NCI-H345 (cell line): Measurements from ENCODE around the gene CHADL.

Source experiments
- DNase-seq: peaks from one replicate; lab custom pipeline; 2025; lab: John Stamatoyannopoulos, UW

Gene CHADL

DNA sequence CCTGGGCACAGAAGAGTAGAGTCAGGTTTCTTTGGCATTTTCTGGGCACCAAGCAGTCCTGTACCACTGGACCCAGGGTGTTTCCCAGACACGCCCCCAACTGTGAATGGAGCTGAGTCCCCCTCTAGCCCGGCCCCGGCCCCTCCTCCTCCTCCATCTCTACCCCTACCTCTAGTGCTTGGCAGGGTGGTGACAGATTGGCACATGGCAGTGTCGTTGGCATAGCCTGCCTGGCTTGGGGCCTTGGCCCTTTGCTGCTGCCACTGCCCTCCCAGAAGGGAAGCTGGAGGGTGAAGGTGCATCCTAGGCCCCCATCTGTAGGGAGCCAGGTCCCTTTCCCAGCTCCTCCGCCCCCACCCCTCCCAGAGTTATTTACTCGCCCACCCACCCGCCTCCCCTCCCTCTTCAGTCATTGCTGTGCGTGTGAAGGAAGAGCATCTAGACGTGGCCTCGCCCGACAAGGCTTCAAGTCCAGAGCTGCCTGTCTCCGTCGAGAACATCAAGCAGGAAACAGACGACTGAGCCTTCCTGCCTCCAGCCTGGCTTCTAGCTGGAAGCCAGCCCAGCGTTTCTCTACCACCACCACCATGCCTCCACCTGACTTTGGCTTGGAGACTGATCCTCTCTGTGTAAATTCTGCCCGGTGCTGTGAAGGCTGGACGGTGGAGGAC lies 10.9 kb downstream of the CHADL start:
- no peak for DNase-seq

DNA sequence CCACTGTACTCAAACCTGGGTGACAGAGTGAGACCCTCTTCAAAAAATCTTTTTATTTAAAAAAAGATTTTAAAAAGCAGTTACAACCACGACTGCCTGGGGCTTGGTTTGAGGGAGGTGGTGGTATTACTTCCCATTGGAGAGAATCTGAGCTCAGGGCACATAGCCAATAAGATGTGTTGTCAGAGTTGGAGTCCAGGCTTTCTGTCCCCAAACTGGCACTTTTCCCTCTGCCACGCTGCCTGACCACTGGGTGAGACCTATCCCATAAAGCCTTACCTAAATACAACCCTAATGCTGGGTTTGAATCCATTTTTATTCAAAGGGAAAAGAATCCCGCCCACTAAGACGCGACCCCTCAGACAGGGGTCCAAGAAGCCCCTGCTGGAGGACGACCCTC lies 11.5 kb downstream of the CHADL start:
- no peak for DNase-seq

DNA sequence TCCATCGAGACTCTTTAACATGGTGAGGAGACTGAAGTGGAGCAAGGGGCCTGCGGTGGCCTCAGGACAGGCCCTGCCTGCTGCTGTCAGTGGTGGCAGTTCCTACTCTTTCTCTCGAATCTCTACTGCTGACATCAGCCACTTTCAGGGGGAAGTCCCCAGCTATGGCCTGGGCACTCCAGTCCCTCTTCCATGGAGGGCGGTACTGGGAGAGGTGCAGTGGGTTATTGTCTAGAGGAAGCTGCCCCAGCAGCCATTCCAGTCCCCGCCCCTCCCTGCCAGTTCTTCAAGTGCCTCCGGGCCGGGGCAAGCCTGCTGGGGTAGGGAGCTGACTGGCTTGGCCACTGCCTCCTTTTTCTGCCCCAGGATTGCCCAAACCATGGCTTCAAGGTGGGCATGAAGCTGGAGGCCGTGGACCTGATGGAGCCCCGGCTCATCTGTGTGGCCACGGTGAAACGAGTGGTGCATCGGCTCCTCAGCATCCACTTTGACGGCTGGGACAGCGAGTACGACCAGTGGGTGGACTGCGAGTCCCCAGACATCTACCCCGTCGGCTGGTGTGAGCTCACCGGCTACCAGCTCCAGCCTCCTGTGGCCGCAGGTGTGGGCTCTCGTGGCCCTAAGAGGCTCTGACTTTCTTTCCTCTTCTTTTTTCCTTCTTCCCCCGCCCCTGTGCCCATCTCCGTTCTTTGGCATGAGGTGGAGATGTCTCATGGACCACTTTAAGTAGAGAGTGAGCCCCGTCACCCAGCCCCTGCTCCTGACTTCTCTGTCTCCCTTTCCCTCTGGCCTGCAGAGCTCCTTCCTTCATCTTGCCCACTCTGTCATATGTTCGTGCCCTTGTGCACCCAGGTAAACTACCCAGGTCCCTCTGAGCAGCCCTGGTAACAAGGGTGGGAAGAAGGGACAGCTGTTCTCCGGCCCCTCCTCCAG lies 13.7 kb downstream of the CHADL start:
- no peak for DNase-seq

DNA sequence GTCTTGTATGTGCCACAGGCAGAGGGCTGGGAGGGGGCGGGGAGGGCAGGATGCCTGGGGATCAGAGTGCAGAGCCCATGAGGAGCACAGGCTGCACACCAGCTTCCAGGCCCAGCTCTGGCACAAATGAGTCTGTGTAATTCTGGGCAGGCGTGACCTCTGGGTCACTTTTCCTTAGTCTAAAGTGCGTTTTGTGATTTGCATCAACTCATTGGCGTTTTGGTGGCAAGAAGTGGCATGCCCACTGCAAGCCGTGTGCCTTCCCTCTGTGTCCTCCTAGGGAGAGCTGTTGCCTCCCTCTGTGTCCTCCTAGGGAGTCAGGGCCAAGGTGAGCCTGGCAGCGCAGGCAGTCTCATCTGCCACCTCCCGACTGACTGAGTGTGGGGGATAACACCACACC lies 17.2 kb downstream of the CHADL start:
- DNase-seq: no peak

DNA sequence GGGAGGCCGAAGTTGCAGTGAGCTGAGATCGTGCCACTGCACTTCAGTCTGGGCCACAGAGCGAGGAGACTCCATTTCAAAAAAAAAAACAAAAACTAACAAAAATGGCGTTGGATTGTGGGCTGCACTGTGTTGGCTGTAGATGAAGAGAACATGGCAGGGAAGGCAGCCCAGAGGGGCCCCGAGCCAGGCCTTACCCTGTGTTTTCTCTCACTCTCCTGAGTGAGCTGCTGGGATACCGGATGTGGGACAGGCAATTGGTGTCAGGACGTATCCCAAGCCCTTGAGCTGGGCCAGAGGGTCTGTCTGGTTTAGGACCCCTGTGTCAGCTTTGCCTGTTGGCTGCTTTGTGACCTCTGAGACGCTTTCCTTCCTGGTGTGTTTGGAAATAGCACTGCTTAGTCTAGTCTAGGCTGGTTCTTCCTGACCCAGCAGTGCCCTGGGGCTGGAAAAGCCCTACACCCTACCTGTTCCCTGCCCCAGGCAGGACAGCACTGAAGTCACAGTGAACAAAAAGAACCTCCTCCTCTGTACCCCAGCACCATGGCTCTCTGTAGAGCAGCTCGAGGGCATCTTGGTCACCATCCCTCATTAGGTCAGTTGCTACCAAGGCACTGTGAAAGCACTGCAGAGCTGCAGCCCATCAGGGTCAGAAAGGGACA lies 17.8 kb downstream of the CHADL start:
- no peak for DNase-seq

DNA sequence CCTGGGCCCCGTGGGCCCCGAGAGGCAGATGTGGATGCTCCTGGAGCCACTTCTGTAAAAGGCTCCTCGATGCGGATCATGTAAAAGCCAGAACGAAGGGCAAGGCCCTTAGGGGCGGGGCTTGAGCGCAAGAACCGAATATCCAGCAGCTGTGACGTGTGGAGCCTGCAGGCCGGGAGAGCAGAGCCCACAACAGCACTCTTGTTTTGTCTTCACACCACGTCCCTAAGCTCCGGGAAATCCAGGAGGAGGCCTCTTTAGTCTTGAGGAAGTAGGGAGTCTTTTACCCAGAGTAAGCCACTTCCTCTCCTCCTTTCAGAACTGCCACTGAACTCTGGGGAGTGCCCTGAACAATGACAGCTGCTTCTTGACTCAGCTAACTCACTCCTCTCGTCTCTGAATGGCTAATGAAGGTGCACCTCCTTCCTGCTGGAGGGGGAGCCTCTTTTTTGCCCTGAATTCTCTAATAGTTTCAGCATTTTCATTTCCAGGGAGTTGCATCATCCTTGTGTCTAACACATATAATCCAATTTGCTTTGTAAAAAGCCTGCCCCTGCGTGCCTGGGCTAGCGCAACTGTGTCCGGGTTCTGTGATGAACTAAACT lies 23.1 kb downstream of the CHADL start:
- DNase-seq: no peak

DNA sequence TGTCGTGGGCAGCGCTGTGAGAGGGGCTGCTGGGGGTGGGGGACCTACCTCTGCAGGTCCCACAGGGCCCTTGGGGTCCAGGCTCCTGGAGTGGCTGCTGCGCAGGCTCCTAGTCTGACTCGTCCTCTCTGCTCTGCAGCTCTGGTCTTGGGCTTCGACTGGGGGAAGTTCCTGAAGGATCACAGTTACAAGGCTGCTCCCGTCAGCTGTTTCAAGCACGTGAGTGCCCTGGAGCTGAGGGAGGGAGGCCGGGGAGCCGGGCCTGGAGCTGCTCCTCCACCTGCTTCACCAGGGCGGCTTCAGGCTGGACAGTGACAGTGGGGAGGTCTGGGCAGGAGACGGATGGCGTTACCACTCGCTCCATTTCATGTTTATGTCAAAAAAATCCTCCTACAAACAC lies 23.7 kb downstream of the CHADL start:
- no peak for DNase-seq

DNA sequence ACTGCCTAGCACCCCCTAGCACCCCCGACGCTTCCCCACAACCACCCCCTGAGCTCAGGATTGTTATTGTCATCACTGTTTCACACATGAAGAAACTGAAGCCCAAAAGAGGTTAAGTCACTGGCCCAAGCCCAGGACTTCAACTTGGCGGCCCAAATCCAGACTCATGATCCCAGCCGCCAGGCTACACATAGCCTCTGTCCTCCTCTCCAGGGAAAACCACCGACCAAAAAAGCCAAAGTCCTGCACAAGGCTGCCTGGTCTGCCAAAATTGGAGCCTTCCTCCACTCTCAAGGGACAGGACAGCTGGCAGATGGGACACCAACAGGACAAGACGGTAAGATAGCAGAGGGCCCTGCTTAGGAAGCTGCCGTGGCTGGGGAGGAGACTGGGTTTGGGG lies 24.8 kb downstream of the CHADL start:
- DNase-seq: no peak

DNA sequence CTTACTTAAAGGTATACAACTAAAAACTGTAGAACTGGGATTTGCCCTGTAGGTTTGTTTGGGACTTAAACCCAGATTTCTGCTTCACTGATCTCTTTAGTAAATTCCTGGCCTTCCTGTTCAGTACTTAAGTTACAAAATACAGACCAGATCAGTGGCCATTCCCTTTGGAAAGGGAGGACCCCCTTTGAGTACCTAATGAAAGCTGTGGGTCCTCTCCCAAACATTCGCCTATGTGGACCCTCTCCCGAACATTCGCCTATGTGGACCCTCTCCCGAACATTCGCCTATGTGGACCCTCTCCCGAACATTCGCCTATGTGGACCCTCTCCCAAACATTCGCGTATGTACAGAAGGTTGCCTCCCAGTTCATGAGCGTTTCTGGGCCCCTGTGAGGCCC lies 25.3 kb downstream of the CHADL start:
- DNase-seq: no peak

DNA sequence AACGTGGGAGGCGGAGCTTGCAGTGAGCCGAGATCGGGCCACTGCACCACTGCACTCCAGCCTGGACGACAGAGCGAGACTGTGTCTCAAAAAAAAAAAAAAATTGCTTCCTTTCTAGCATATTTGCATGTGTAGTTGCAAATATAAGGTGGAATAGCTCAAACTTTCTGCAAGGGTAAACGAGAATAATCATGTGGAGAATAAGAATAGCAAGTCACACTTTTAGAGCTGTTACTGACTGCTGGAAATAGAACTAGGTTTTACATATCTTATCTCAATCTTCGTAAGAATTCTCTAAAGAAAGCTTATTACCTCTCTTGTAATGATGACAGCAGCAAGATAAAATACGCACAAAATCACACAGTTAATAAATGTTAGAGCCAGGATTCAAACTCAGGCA lies 34.0 kb downstream of the CHADL start:
- no peak for DNase-seq

DNA sequence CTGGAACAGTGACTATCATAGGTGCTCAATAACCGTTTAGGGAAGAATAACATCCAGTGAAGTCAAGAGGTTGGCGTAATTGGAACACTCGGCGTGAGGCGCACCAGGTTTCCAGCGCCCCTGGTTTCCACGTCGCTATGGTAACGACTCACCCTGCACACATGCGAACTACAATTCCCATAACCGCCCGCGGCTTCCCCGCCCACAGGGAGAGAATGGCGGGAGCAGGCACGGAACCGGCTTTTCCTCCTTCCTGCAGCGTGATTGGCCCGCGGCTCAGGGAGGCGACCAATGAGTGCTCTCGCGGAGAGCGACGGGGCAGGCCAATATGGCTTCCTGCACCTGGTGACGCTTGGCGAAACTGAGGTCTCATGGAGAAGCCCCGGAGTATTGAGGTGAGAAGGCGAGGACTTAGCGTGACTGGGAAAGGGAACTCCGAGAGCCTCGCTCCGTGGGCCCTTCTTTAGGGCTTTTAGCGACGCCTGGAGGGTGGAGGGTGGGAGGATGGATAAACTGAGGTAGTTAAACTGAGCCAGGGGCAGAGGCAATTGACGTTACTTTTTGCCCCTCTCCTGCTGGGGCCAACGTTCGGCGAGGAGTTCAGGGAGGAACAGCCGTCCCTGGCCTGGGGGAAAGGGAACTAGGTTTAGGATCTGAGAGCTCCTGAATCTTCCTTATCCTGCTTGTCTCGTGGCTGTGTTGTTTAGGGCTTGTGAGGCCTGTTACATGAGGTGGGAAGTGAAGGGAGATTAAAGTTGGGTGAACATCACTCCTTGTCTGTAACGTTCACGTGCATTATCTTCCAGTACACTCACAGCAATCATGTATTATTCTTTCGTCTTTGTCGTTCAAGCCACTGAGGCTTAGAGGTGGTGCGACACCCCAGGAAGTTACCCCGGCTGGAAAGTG lies 35.5 kb downstream of the CHADL start, which contains the start of gene L3MBTL2:
Gene L3MBTL2 (plus strand): TSS at position 321 of the 909 bp plus-strand sequence. CDS start 51 bp downstream, at position 372.
- peak; percentile 97 for DNase-seq

DNA sequence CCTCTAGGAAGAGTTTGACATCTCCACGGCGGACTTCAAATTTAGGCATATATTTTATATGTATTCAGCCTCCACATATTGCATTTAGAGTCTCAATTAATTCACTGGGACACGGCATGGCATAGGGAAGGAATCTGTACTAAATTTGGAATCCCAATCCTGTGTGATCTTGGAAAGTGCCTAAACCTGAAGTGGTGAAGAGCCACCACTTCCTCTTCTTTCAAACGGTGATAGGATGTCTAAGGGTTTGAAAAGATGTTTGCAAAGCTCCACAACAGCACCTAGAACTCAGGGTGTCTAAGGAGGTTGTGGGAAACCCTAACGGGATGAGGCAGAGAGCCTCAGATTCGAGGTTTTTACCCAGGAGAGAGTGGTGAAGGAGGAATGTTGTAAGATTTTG lies 36.7 kb downstream of the CHADL start:
- DNase-seq: no peak

DNA sequence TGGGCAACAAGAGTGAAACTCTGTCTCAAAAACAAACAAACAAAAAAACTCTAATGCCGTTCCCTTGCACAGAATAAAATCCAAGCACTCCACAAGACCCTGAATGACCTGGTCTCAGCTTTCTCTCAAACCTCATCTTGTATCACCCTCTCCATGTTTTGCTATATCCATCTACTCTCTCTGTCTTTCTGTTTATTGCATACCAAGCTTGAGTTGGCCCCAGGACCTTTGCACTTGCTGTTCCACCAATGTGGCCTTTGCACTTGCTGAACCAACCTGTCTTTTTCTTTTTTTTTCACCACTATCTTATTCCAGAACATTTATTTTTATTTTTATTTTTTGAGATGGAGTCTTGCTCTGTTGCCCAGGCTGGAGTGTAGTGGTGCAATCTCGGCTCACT lies 37.6 kb downstream of the CHADL start:
- no peak for DNase-seq

DNA sequence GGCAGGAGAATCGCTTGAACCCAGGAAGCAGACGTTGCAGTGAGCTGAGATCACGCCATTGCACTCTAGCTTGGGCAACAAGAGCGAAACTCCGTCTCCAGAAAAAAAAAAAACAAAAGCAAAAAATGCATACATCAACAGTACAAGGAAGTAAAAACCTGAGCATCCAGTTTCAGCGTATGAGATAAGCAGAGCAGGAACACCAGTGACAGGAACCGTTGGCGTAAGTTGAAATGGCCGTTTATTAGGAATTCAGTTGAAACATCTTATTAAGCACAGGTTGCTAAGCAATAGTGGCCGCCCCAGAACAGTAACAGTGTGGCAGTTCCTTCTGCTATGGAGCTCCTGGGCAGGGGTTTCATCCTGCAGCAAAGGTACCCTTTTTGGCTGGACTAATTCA lies 39.6 kb downstream of the CHADL start:
- DNase-seq: no peak

DNA sequence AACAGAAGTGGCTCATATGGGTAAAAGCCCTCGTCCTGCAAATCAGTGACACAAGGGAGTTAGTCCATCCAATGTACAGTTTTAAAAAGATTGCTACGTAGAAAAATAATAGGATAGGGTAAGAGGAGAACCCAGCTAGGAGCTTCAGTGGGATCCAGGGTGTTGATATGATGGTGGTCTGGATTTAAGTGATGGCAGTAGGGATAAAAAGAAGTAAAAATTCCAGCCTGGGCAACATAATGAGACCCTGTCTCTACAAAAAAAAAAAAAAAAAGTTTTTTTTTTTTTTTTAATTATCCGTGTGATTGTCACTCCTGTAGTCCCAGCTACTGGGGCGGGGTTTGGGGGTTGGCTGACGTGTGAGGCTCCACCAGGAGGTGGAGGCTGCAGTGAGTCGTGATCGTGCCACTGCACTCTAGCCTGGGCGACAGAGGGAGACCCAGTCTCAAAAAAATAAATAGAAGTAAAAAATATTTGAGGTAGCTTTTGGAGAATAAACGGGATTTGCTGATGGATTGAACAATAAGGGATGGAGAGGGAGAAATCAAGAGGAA lies 42.6 kb downstream of the CHADL start:
- peak; percentile 44 for DNase-seq

DNA sequence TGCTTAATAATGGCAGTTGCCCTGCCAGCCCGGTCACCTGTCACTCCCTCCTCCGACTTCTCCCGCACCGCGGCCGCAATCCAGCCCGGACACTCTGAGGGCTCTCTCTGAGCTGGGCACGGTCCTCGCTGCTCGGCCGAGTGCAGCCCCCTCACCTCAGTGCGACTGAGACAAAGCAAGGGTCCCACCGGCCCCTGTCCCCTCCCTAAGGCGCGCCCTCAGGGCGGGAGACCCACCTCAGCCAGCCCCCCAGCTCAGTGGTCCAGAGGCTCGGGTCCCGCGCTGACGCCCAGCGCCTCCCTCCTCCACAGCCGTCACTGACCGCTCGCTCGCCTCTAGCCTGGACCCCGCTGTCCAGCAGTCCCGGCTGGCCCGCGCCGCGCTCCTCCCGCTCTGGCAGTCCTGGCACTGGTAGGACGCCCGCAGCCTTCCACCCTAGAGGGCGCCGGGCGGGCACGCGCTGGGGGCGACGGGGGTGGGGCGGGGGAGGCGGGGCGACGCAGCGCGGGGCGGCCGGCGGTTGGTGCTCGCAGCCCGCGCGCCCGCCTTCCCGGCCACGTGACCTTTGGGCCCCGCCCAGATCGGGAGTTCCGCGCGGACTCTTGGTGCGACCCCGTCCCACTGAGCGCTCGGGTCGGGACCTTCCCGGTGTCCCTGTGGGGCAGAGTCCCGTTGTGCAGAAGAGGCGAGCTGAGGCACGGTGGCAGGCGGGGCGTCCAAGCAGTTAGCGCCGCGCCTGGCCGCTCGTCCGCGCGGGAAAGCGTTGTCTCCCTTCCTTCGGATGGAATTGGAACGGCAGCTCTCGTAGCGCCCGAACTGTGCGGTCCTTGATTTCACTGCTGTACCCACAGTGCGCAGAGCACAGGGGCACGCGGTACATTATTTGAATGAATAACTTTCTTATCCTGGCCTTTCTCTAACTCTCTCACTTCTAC lies 43.4 kb downstream of the CHADL start:
- peak; percentile 74 for DNase-seq

DNA sequence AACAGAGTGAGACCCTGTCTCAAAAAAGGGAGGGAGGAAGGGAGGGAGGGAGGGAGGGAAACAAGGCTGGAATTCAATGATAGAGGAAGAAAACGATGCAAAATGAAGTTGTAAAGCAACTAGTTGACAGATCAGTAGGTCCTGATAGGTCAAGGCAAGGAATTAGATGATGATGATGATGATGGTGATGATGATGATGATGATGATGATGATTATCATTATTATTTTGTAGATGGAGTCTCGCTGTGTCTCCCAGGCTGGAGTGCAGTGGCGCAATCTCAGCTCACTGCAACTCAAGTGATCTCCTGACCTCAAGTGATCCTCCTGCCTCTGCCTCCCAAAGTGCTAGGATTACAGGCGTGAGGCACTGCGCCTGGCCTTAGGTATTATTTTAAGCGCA lies 46.9 kb downstream of the CHADL start:
- DNase-seq: no peak

DNA sequence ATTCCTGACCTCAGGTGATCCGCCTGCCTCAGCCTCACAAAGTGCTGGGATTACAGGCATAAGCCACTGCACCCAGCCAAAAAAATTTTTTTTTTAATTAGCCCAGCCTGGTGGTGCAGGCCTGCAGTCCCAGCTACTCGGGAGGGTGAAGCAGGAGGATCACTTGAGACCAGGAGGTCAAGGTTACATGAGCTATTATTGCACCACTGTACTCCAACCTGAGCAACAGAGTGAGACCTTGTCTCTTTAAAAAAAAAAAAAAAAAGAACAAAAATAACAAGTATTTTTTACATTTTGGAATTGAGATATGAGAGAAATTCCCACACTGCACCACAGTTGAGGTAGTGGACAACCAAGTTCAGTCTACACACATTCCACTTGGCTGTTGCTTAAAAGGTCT lies 49.3 kb downstream of the CHADL start:
- DNase-seq: no peak

DNA sequence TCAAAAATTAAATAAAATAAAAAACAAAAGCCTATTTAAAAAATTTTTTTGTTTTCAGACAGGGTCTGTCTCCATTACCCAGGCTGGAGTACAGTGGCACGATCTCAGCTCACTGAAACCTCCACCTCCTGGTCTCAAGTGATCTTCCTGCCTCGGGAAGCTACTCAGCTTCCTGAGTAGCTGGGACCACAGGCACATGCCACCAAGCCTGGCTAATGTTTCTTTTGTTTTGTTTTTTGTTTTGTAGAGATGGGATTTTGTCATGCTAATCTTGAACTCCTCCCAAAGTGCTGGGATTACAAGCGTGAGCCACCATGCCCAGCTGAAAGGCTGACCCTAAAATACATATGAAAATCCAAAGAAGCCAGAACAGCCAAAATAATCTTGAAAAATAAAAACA lies 56.1 kb downstream of the CHADL start:
- DNase-seq: no peak
